Upper lobe of left lung (tissue), 4 donors: ENCODE data around the gene CAMK2G.

Source experiments
- POLR2A ChIP-seq, 4 donors: fragments of 450-650 bp; IDR thresholded peaks; one replicate each; pipeline ENCODE4 v1.5.1; 2016 to 2017; ENCODE audit warnings: antibody characterized with exemption in 4 of 4, mild to moderate bottlenecking in 2 of 4
- POLR2AphosphoS5 ChIP-seq, 2 donors: sonication (generic); formaldehyde crosslinking; IDR thresholded peaks; one replicate each; pipeline ENCODE4 v1.5.1; 2017; ENCODE audit warnings: antibody characterized with exemption in 2 of 2
- TF ChIP-seq, protein P1 (sequence below), 6 experiments: fragments of 450-650 bp in 4 of 6; fragments of 200-600 bp in 2 of 6; sonication (generic) in 2 of 6; IDR thresholded peaks; one replicate each; pipeline ENCODE4 v1.5.1; 2016 to 2019; ENCODE audit warnings: antibody characterized with exemption in 6 of 6

DNA sequence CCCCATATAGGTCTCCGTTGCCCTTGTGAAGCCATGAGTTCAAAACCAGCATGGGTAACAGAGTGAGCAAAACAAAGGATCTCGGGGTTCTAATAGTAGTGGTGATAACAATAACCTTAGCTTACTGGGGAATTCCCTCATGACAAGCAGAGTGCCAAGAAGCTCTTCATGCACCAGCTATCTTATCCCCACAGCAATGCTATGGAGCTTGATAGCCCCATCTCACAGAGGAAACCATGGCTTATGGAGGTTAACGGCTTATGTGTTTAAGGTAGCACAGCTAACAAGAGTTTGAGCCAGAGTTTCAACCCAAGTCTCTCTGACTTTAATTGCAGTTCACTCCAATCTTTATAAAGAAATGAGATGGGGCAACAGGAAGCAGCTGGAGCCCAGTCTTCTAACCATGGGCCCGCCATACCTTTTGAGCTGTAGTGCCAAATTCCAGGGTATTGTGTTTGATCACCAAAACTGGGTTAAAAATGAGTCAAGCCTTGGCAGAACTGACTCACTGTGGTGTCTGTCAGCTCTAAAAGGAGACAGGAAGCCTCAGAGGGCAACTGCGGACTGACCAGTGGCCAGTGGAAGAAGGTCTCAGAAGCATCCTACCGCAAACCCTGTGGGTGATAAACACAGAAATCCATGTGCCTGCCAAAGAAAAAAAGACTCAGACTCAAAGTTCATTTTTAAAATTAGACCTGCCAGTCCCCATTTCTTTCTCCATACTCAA is 20.1 kb upstream of the CAMK2G start:
- TF ChIP-seq POLR2A (IDR thresholded peaks at IDR 0.05) = no peak
- TF ChIP-seq, protein P1, sequence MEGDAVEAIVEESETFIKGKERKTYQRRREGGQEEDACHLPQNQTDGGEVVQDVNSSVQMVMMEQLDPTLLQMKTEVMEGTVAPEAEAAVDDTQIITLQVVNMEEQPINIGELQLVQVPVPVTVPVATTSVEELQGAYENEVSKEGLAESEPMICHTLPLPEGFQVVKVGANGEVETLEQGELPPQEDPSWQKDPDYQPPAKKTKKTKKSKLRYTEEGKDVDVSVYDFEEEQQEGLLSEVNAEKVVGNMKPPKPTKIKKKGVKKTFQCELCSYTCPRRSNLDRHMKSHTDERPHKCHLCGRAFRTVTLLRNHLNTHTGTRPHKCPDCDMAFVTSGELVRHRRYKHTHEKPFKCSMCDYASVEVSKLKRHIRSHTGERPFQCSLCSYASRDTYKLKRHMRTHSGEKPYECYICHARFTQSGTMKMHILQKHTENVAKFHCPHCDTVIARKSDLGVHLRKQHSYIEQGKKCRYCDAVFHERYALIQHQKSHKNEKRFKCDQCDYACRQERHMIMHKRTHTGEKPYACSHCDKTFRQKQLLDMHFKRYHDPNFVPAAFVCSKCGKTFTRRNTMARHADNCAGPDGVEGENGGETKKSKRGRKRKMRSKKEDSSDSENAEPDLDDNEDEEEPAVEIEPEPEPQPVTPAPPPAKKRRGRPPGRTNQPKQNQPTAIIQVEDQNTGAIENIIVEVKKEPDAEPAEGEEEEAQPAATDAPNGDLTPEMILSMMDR (IDR thresholded peaks at IDR 0.05) = no peak
- no peak for TF ChIP-seq POLR2AphosphoS5 (IDR thresholded peaks at IDR 0.05)
